Thyroid gland (tissue), 4 donors: ENCODE data around the gene FGF18. TPM values are rescaled to one million over a fixed set of nuclear protein-coding genes. Genes with fewer than 3 reads are reported as not detected.

Experiments
- DNase-seq, 2 donors: peaks; one replicate each; pipeline ENCODE4 v3.0.0-alpha.2; 2019
- H3K27ac ChIP-seq, 3 donors: fragments of 200-600 bp; sonication (generic); 1 replicate in 2 of 3; 2 replicates in 1 of 3; pipeline ENCODE4 v1.5.1; 2016 to 2019; ENCODE audit warnings: mild to moderate bottlenecking in 1 of 3, moderate library complexity in 1 of 3
- H3K27me3 ChIP-seq: fragments of 200-600 bp; sonication (generic); one replicate; pipeline ENCODE4 v1.5.1; 2019
- H3K36me3 ChIP-seq, 2 donors: fragments of 200-600 bp; sonication (generic); one replicate each; pipeline ENCODE4 v1.5.1; 2016 to 2019
- H3K4me1 ChIP-seq, 2 donors: fragments of 200-600 bp; sonication (generic); one replicate each; pipeline ENCODE4 v1.5.1; 2017 to 2019
- H3K4me3 ChIP-seq, 3 donors: fragments of 200-600 bp; sonication (generic); replicated peaks in 1 of 3; 1 replicate in 2 of 3; 2 replicates in 1 of 3; pipeline ENCODE4 v1.5.1; 2016; ENCODE audit warnings: mild to moderate bottlenecking in 1 of 3
- H3K9me3 ChIP-seq: fragments of 200-600 bp; sonication (generic); one replicate; pipeline ENCODE4 v1.5.1; 2017
- POLR2A ChIP-seq, 2 donors: fragments of 450-650 bp; IDR thresholded peaks; one replicate each; pipeline ENCODE4 v1.6.1; 2017; ENCODE audit warnings: antibody characterized with exemption in 2 of 2, mild to moderate bottlenecking in 2 of 2, moderate library complexity in 1 of 2
- WGBS, 2 donors: methylation state at CpG; one replicate each; pipeline ENCODE4 v1.1.5; 2017; 5-methylcytosine and 5-hydroxymethylcytosine counted together
- intact Hi-C: fragments of 100-400 bp; cut with DNase I; formaldehyde crosslinking; loops from one replicate; pipeline ENCODE4 v1.15.1; 2023
- total RNA-seq, 4 donors: library from RNA; depleted of rRNA; stranded (reverse); fragments of >200 nt; gene quantifications; one replicate each; pipeline ENCODE4 v1.2.3, GENCODE V29; 2016
- TF ChIP-seq, protein P1 (sequence below), 6 experiments: fragments of 200-600 bp in 3 of 6; fragments of 450-650 bp in 3 of 6; sonication (generic) in 3 of 6; IDR thresholded peaks; one replicate each; pipeline ENCODE4 v1.5.1; 2016 to 2019; ENCODE audit warnings: antibody characterized with exemption in 6 of 6, mild to moderate bottlenecking in 2 of 6, inconsistent platforms in 1 of 6, moderate library complexity in 1 of 6

FGF18 gene
- total RNA-seq, 4 donors from 2014 or later, result 0.67 to 1.4 (median 1.0) TPM; not detected in 1

GRCh38 chr5:171386006-171386671, 33.3 kb upstream of the FGF18 start:
- intact Hi-C loops, result no loop called here
- 95 to 96% methylated on average over 25 of the region's 25 CpGs for WGBS, 2 donors
- H3K27ac ChIP-seq, result no peak overlapping the region
- no peaks in the 10 kb centered on the region for H3K9me3 ChIP-seq
- no peak overlapping the region for H3K4me3 ChIP-seq
- TF ChIP-seq, protein P1, sequence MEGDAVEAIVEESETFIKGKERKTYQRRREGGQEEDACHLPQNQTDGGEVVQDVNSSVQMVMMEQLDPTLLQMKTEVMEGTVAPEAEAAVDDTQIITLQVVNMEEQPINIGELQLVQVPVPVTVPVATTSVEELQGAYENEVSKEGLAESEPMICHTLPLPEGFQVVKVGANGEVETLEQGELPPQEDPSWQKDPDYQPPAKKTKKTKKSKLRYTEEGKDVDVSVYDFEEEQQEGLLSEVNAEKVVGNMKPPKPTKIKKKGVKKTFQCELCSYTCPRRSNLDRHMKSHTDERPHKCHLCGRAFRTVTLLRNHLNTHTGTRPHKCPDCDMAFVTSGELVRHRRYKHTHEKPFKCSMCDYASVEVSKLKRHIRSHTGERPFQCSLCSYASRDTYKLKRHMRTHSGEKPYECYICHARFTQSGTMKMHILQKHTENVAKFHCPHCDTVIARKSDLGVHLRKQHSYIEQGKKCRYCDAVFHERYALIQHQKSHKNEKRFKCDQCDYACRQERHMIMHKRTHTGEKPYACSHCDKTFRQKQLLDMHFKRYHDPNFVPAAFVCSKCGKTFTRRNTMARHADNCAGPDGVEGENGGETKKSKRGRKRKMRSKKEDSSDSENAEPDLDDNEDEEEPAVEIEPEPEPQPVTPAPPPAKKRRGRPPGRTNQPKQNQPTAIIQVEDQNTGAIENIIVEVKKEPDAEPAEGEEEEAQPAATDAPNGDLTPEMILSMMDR (IDR thresholded peaks at IDR 0.05), result no peak
- TF ChIP-seq POLR2A (IDR thresholded peaks at IDR 0.05), result no peak
- no peak for DNase-seq
- H3K27me3 ChIP-seq, result no peaks in the 10 kb centered on the region
- peaks cover 15 to 26% of the 10 kb centered on the region in 2 donors for H3K4me1 ChIP-seq
- no peaks in the 10 kb centered on the region for H3K36me3 ChIP-seq

GRCh38 chr5:171386861-171387344, 32.5 kb upstream of the FGF18 start:
- intact Hi-C loops, result no loop called here
- Histone ChIP-seq H3K9me3 (no peaks in the 10 kb centered on the region), H3K27me3 (no peaks in the 10 kb centered on the region), H3K36me3 (peaks cover 2 to 4% of the 10 kb centered on the region in 2 donors), H3K27ac (peak overlapping the region; percentile 64 to 85 (median 82)), H3K4me1 (peaks cover 15 to 26% of the 10 kb centered on the region in 2 donors), H3K4me3 (peak overlapping the region; percentile 13 to 68 (median 52))
- DNase-seq, result peak in 1 of 2 donors; percentile 12
- WGBS, 2 donors, result 10% methylated on average over 20 of the region's 20 CpGs
- no peak for TF ChIP-seq POLR2A (IDR thresholded peaks at IDR 0.05)
- TF ChIP-seq, protein P1 (IDR thresholded peaks at IDR 0.05), result no peak

- 1% methylated on average over 38 to 54 of the region's 56 CpGs for WGBS, 2 donors
- peak; percentile 83 to 94 for TF ChIP-seq POLR2A (IDR thresholded peaks at IDR 0.05)
- TF ChIP-seq, protein P1 (IDR thresholded peaks at IDR 0.05), result no peak
- DNase-seq, result peak; percentile 96 to 98
- H3K36me3 ChIP-seq, result peaks cover 8% of the 10 kb centered on the region in 2 donors
- H3K4me3 ChIP-seq, result peak within 1 kb of the TSS; percentile 68 to 82 (median 76)
- H3K27me3 ChIP-seq, result no peaks in the 10 kb centered on the region
- peak within 1 kb of the TSS; percentile 82 to 85 (median 85) for H3K27ac ChIP-seq
- peaks cover 15 to 26% of the 10 kb centered on the region in 2 donors for H3K4me1 ChIP-seq
- intact Hi-C loops, result no loop called here
- no peaks in the 10 kb centered on the region for H3K9me3 ChIP-seq
Measured at GRCh38 chr5:171387345-171387969, 32.0 kb upstream of the FGF18 start, which contains the start of gene NPM1. Gene NPM1, plus strand, starts transcription at chr5:171387849. Its CDS starts 100 bp downstream, at chr5:171387949.

GRCh38 chr5:171387970-171388815, 31.3 kb upstream of the FGF18 start:
- intact Hi-C loops, result no loop called here
- H3K4me3 ChIP-seq, result peak overlapping the region; percentile 68 to 82 (median 76)
- peak overlapping the region; percentile 82 to 85 (median 85) for H3K27ac ChIP-seq
- peaks cover 8 to 15% of the 10 kb centered on the region in 2 donors for H3K36me3 ChIP-seq
- H3K9me3 ChIP-seq, result no peaks in the 10 kb centered on the region
- DNase-seq, result peak; percentile 69 to 71
- no peak for TF ChIP-seq POLR2A (IDR thresholded peaks at IDR 0.05)
- TF ChIP-seq, protein P1 (IDR thresholded peaks at IDR 0.05), result no peak
- H3K4me1 ChIP-seq, result peaks cover 15 to 26% of the 10 kb centered on the region in 2 donors
- WGBS, 2 donors, result 0 to 1% methylated on average over 24 to 33 of the region's 56 CpGs
- H3K27me3 ChIP-seq, result no peaks in the 10 kb centered on the region
